ENCODE data around the gene TNFAIP8.
A peak's percentile ranks its signal among the peaks of the same experiment; 100 is the strongest.

Gene TNFAIP8

GRCh38 chr5:119333421-119333851 is 22.4 kb upstream of the TNFAIP8 start:
- intact Hi-C loops (cut with micrococcal nuclease) = no loop called here
- no peak overlapping the region for H3K4me3 Mint-ChIP-seq
- H3K9me3 Mint-ChIP-seq = no peaks in the 10 kb centered on the region
- peaks cover 84% of the 10 kb centered on the region for H3K4me1 Mint-ChIP-seq (ENCODE audit: low read depth)
- no peak overlapping the region for H3K27ac Mint-ChIP-seq
- peaks cover 23% of the 10 kb centered on the region for H3K36me3 Mint-ChIP-seq (ENCODE audit: low read depth)
- H3K27me3 Mint-ChIP-seq = no peaks in the 10 kb centered on the region

GRCh38 chr5:119335261-119335677 is 20.6 kb upstream of the TNFAIP8 start:
- H3K36me3 Mint-ChIP-seq (ENCODE audit: low read depth) = peaks cover 10% of the 10 kb centered on the region
- intact Hi-C loops (cut with micrococcal nuclease) = no loop called here
- peak overlapping the region; percentile 44 for H3K27ac Mint-ChIP-seq
- no peaks in the 10 kb centered on the region for H3K9me3 Mint-ChIP-seq
- no peaks in the 10 kb centered on the region for H3K27me3 Mint-ChIP-seq
- H3K4me1 Mint-ChIP-seq (ENCODE audit: low read depth) = peaks cover 86% of the 10 kb centered on the region
- H3K4me3 Mint-ChIP-seq = no peak overlapping the region

GRCh38 chr5:119336262-119336661 is 19.6 kb upstream of the TNFAIP8 start:
- peak overlapping the region; percentile 44 for H3K27ac Mint-ChIP-seq
- intact Hi-C loops (cut with micrococcal nuclease) = no loop called here
- H3K4me1 Mint-ChIP-seq (ENCODE audit: low read depth) = peaks cover 86% of the 10 kb centered on the region
- H3K9me3 Mint-ChIP-seq = no peaks in the 10 kb centered on the region
- H3K36me3 Mint-ChIP-seq (ENCODE audit: low read depth) = peaks cover 6% of the 10 kb centered on the region
- H3K27me3 Mint-ChIP-seq = no peaks in the 10 kb centered on the region
- no peak overlapping the region for H3K4me3 Mint-ChIP-seq

GRCh38 chr5:119336845-119337580 is 18.8 kb upstream of the TNFAIP8 start:
- Mint-ChIP-seq H3K4me3 (no peak overlapping the region), H3K27me3 (no peaks in the 10 kb centered on the region), H3K36me3 (ENCODE audit: low read depth) (peaks cover 6% of the 10 kb centered on the region), H3K9me3 (no peaks in the 10 kb centered on the region), H3K27ac (peak overlapping the region; percentile 35), H3K4me1 (ENCODE audit: low read depth) (peaks cover 85% of the 10 kb centered on the region)
- intact Hi-C loops (cut with micrococcal nuclease) = no loop called here

GRCh38 chr5:119338326-119338946 is 17.4 kb upstream of the TNFAIP8 start:
- Mint-ChIP-seq H3K27ac (peak overlapping the region; percentile 35), H3K4me3 (no peak overlapping the region), H3K36me3 (ENCODE audit: low read depth) (peaks cover 6% of the 10 kb centered on the region), H3K27me3 (no peaks in the 10 kb centered on the region), H3K4me1 (ENCODE audit: low read depth) (peaks cover 85% of the 10 kb centered on the region), H3K9me3 (no peaks in the 10 kb centered on the region)
- intact Hi-C loops (cut with micrococcal nuclease) = no loop called here

GRCh38 chr5:119339344-119339743 is 16.5 kb upstream of the TNFAIP8 start:
- no peak overlapping the region for H3K4me3 Mint-ChIP-seq
- H3K36me3 Mint-ChIP-seq (ENCODE audit: low read depth) = peaks cover 6% of the 10 kb centered on the region
- H3K9me3 Mint-ChIP-seq = no peaks in the 10 kb centered on the region
- H3K27ac Mint-ChIP-seq = no peak overlapping the region
- intact Hi-C loops (cut with micrococcal nuclease) = no loop called here
- no peaks in the 10 kb centered on the region for H3K27me3 Mint-ChIP-seq
- peaks cover 89% of the 10 kb centered on the region for H3K4me1 Mint-ChIP-seq (ENCODE audit: low read depth)

- Mint-ChIP-seq H3K27ac (peak overlapping the region; percentile 81), H3K4me1 (ENCODE audit: low read depth) (peaks cover 86% of the 10 kb centered on the region), H3K4me3 (no peak overlapping the region), H3K9me3 (no peaks in the 10 kb centered on the region), H3K36me3 (ENCODE audit: low read depth) (peaks cover 6% of the 10 kb centered on the region), H3K27me3 (no peaks in the 10 kb centered on the region)
- intact Hi-C loops (cut with micrococcal nuclease) = loop anchor here (2.0 kb wide), 1 partner anchor 15 kb away; no protein-coding TSS in a partner anchor
Measured at GRCh38 chr5:119339965-119340364, 15.9 kb upstream of the TNFAIP8 start.

GRCh38 chr5:119340597-119341218 is 15.1 kb upstream of the TNFAIP8 start:
- Mint-ChIP-seq H3K27ac (peak overlapping the region; percentile 81), H3K4me1 (ENCODE audit: low read depth) (peaks cover 85% of the 10 kb centered on the region), H3K4me3 (peak overlapping the region; percentile 44), H3K27me3 (no peaks in the 10 kb centered on the region), H3K9me3 (no peaks in the 10 kb centered on the region), H3K36me3 (ENCODE audit: low read depth) (peaks cover 7% of the 10 kb centered on the region)
- intact Hi-C loops (cut with micrococcal nuclease) = loop anchor here (1.0 to 2.0 kb wide), 2 partner anchors 16 kb away; partner anchors contain the start of gene TNFAIP8

- intact Hi-C loops (cut with micrococcal nuclease) = loop anchor here (1.0 to 2.0 kb wide), 2 partner anchors 15 to 17 kb away; partner anchors contain the start of gene TNFAIP8
- H3K27me3 Mint-ChIP-seq = no peaks in the 10 kb centered on the region
- no peaks in the 10 kb centered on the region for H3K9me3 Mint-ChIP-seq
- peak overlapping the region; percentile 45 for H3K4me3 Mint-ChIP-seq
- H3K36me3 Mint-ChIP-seq (ENCODE audit: low read depth) = peaks cover 11% of the 10 kb centered on the region
- peak overlapping the region; percentile 81 for H3K27ac Mint-ChIP-seq
- peaks cover 88% of the 10 kb centered on the region for H3K4me1 Mint-ChIP-seq (ENCODE audit: low read depth)
Measured at GRCh38 chr5:119341452-119342349, 14.1 kb upstream of the TNFAIP8 start.

GRCh38 chr5:119342406-119342805 is 13.4 kb upstream of the TNFAIP8 start:
- peak overlapping the region; percentile 37 for H3K4me3 Mint-ChIP-seq
- H3K27ac Mint-ChIP-seq = peak overlapping the region; percentile 81
- intact Hi-C loops (cut with micrococcal nuclease) = no loop called here
- no peaks in the 10 kb centered on the region for H3K9me3 Mint-ChIP-seq
- H3K36me3 Mint-ChIP-seq (ENCODE audit: low read depth) = peaks cover 11% of the 10 kb centered on the region
- H3K27me3 Mint-ChIP-seq = no peaks in the 10 kb centered on the region
- H3K4me1 Mint-ChIP-seq (ENCODE audit: low read depth) = peaks cover 88% of the 10 kb centered on the region

- peaks cover 8% of the 10 kb centered on the region for H3K36me3 Mint-ChIP-seq (ENCODE audit: low read depth)
Measured at GRCh38 chr5:119343052-119343451, 12.8 kb upstream of the TNFAIP8 start.

GRCh38 chr5:119343766-119344165 is 12.1 kb upstream of the TNFAIP8 start:
- H3K27me3 Mint-ChIP-seq = no peaks in the 10 kb centered on the region
- H3K9me3 Mint-ChIP-seq = no peaks in the 10 kb centered on the region
- peaks cover 78% of the 10 kb centered on the region for H3K4me1 Mint-ChIP-seq (ENCODE audit: low read depth)
- peaks cover 5% of the 10 kb centered on the region for H3K36me3 Mint-ChIP-seq (ENCODE audit: low read depth)
- H3K27ac Mint-ChIP-seq = peak overlapping the region; percentile 50
- intact Hi-C loops (cut with micrococcal nuclease) = no loop called here
- peak overlapping the region; percentile 17 for H3K4me3 Mint-ChIP-seq

More at GRCh38 chr5:119343052-119343451, 12.8 kb upstream of the TNFAIP8 start:
- no peak overlapping the region for H3K4me3 Mint-ChIP-seq
- H3K9me3 Mint-ChIP-seq = no peaks in the 10 kb centered on the region
- H3K4me1 Mint-ChIP-seq (ENCODE audit: low read depth) = peaks cover 83% of the 10 kb centered on the region
- H3K27me3 Mint-ChIP-seq = no peaks in the 10 kb centered on the region
- intact Hi-C loops (cut with micrococcal nuclease) = no loop called here
- H3K27ac Mint-ChIP-seq = peak overlapping the region; percentile 81

- Mint-ChIP-seq H3K27ac (peak overlapping the region; percentile 50), H3K4me1 (ENCODE audit: low read depth) (peaks cover 82% of the 10 kb centered on the region), H3K9me3 (no peaks in the 10 kb centered on the region), H3K4me3 (peak overlapping the region; percentile 17), H3K36me3 (ENCODE audit: low read depth) (peaks cover 5% of the 10 kb centered on the region), H3K27me3 (no peaks in the 10 kb centered on the region)
- intact Hi-C loops (cut with micrococcal nuclease) = no loop called here
Measured at GRCh38 chr5:119344231-119344630, 11.6 kb upstream of the TNFAIP8 start.
